Gastrocnemius medialis (tissue), 4 donors: Measurements from ENCODE around the gene LRMDA.

ENCODE experiments used
- POLR2A ChIP-seq, 2 donors: fragments of 450-650 bp; IDR thresholded peaks; one replicate each; pipeline ENCODE4 v1.6.1; 2017; ENCODE audit warnings: antibody characterized with exemption in 2 of 2, mild to moderate bottlenecking in 2 of 2, moderate library complexity in 2 of 2
- TF ChIP-seq, protein P1 (sequence below), 5 experiments: fragments of 450-650 bp in 3 of 5; fragments of 200-600 bp in 2 of 5; sonication (generic) in 2 of 5; IDR thresholded peaks in 4 of 5; conservative IDR thresholded peaks in 1 of 5; 1 replicate in 4 of 5; 2 replicates in 1 of 5; pipeline ENCODE4 v1.5.1; 2016 to 2019; ENCODE audit warnings: antibody characterized with exemption in 5 of 5, mild to moderate bottlenecking in 3 of 5, moderate library complexity in 3 of 5

DNA sequence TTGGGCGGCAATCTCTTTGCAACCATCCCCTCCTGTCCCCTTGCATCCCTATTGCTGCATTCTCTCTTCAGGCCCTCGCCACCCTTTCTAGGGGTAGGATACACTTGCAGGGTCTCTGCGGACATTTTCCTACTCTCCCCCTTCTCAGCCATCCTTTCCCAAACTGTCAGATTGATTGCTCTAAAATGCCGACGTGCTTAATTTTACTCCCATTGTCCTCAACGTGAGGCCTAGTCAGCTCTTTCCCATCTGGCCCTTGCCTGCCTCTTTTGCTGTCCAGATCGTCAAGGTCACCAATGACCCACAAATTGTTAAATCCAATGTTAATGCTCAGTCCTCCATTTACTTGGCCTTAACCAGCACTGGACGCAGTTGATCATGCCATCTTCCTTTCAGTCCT, 12.7 kb upstream of the LRMDA start:
- TF ChIP-seq, protein P1, sequence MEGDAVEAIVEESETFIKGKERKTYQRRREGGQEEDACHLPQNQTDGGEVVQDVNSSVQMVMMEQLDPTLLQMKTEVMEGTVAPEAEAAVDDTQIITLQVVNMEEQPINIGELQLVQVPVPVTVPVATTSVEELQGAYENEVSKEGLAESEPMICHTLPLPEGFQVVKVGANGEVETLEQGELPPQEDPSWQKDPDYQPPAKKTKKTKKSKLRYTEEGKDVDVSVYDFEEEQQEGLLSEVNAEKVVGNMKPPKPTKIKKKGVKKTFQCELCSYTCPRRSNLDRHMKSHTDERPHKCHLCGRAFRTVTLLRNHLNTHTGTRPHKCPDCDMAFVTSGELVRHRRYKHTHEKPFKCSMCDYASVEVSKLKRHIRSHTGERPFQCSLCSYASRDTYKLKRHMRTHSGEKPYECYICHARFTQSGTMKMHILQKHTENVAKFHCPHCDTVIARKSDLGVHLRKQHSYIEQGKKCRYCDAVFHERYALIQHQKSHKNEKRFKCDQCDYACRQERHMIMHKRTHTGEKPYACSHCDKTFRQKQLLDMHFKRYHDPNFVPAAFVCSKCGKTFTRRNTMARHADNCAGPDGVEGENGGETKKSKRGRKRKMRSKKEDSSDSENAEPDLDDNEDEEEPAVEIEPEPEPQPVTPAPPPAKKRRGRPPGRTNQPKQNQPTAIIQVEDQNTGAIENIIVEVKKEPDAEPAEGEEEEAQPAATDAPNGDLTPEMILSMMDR (IDR thresholded peaks at IDR 0.05 in 4 of 5, conservative IDR thresholded peaks at IDR 0.05 in 1 of 5), result no peak
- no peak for TF ChIP-seq POLR2A (IDR thresholded peaks at IDR 0.05)
